Left ventricle myocardium inferior (tissue), 1 donor: ENCODE data around the gene FOXE3. TPM values are rescaled to one million over a fixed set of nuclear protein-coding genes. Genes with fewer than 3 reads are reported as not detected.
A peak's percentile ranks its signal among the peaks of the same experiment; 100 is the strongest.

Experiments used
- DNase-seq: peaks from one replicate; pipeline ENCODE4 v3.0.0-alpha.2; 2020
- H3K27ac ChIP-seq: fragments of 200-600 bp; replicated peaks from 2 replicates; pipeline ENCODE4 v1.8.0; 2021
- H3K27me3 ChIP-seq: fragments of 200-600 bp; 2 replicates; pipeline ENCODE4 v1.8.0; 2021; ENCODE audit warnings: low read depth
- H3K36me3 ChIP-seq: fragments of 200-600 bp; 2 replicates; pipeline ENCODE4 v1.8.0; 2021
- H3K4me1 ChIP-seq: fragments of 200-600 bp; 2 replicates; pipeline ENCODE4 v1.8.0; 2021
- H3K4me3 ChIP-seq: fragments of 200-600 bp; 2 replicates; pipeline ENCODE4 v1.8.0; 2021; ENCODE audit warnings: mild to moderate bottlenecking, moderate library complexity
- H3K9me3 ChIP-seq: fragments of 200-600 bp; replicated peaks from 2 replicates; pipeline ENCODE4 v1.8.0; 2021
- intact Hi-C: fragments of 100-400 bp; cut with micrococcal nuclease; formaldehyde crosslinking; loops from one replicate; pipeline ENCODE4 v1.11.0; 2022
- total RNA-seq: library from RNA; stranded (reverse); fragmentation: NEBNext Ultra II Directional; extraction: Animal tissue kit (Norgen Biotek cat#: 25700); gene quantifications from one replicate; pipeline ENCODE4 v1.2.1, GENCODE V29; 2021
- TF ChIP-seq, protein P1 (sequence below): fragments of 200-600 bp; IDR thresholded peaks from 2 replicates; pipeline ENCODE4 v1.8.0; 2021; ENCODE audit warnings: antibody characterized with exemption, mild to moderate bottlenecking, borderline replicate concordance
- donor health status: DM: no; HTN: yes; CAD: no; lungs with severe emphysema.

Gene FOXE3
- total RNA-seq, 1 donor from 2014 or later, result not detected

GRCh38 chr1:47437447-47438164, 21.5 kb downstream of the FOXE3 start, which contains the start of gene FOXD2:
Gene FOXD2 (plus strand): TSS chr1:47438044. CDS start chr1:47438136, 92 bp downstream.
- H3K4me3 ChIP-seq, result peak within 1 kb of the TSS; percentile 80
- H3K27me3 ChIP-seq, result peaks cover 99% of the 10 kb centered on the region
- DNase-seq, result peak; percentile 83
- H3K4me1 ChIP-seq, result peaks cover 55% of the 10 kb centered on the region
- no peaks in the 10 kb centered on the region for H3K36me3 ChIP-seq
- TF ChIP-seq, protein P1, sequence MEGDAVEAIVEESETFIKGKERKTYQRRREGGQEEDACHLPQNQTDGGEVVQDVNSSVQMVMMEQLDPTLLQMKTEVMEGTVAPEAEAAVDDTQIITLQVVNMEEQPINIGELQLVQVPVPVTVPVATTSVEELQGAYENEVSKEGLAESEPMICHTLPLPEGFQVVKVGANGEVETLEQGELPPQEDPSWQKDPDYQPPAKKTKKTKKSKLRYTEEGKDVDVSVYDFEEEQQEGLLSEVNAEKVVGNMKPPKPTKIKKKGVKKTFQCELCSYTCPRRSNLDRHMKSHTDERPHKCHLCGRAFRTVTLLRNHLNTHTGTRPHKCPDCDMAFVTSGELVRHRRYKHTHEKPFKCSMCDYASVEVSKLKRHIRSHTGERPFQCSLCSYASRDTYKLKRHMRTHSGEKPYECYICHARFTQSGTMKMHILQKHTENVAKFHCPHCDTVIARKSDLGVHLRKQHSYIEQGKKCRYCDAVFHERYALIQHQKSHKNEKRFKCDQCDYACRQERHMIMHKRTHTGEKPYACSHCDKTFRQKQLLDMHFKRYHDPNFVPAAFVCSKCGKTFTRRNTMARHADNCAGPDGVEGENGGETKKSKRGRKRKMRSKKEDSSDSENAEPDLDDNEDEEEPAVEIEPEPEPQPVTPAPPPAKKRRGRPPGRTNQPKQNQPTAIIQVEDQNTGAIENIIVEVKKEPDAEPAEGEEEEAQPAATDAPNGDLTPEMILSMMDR, result peak; percentile 98
- intact Hi-C loops, result loop anchor here (10.0 kb wide), 1 partner anchor 277 kb away; no protein-coding TSS in a partner anchor
- H3K27ac ChIP-seq, result peak within 1 kb of the TSS; percentile 82
- H3K9me3 ChIP-seq, result no peaks in the 10 kb centered on the region

DNA sequence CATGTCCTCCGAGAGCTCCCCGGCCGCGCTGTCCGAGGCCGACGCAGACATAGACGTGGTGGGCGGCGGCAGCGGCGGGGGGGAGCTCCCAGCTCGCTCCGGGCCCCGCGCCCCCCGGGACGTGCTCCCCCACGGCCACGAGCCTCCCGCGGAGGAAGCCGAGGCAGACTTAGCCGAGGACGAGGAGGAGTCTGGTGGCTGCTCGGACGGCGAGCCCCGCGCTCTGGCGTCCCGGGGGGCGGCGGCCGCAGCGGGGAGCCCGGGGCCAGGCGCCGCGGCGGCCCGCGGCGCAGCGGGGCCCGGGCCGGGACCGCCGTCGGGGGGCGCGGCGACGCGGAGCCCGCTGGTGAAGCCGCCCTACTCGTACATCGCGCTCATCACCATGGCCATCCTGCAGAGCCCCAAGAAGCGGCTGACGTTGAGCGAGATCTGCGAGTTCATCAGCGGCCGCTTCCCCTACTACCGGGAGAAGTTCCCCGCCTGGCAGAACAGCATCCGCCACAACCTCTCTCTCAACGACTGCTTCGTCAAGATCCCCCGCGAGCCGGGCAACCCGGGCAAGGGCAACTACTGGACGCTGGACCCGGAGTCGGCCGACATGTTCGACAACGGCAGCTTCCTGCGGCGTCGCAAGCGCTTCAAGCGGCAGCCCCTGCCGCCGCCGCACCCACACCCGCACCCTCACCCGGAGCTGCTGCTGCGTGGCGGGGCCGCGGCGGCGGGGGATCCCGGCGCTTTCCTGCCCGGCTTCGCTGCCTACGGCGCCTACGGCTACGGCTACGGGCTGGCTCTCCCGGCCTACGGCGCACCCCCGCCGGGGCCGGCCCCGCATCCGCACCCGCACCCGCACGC, 22.3 kb downstream of the FOXE3 start:
- H3K4me3 ChIP-seq, result peak overlapping the region; percentile 80
- H3K9me3 ChIP-seq, result no peaks in the 10 kb centered on the region
- H3K27me3 ChIP-seq, result peaks cover 99% of the 10 kb centered on the region
- intact Hi-C loops, result loop anchor here (10.0 kb wide), 1 partner anchor 276 kb away; no protein-coding TSS in a partner anchor
- peak overlapping the region; percentile 82 for H3K27ac ChIP-seq
- peaks cover 48% of the 10 kb centered on the region for H3K4me1 ChIP-seq
- peak; percentile 26 for DNase-seq
- TF ChIP-seq, protein P1, result no peak
- no peaks in the 10 kb centered on the region for H3K36me3 ChIP-seq

GRCh38 chr1:47439017-47439818, 23.1 kb downstream of the FOXE3 start:
- TF ChIP-seq, protein P1, result no peak
- peaks cover 48% of the 10 kb centered on the region for H3K4me1 ChIP-seq
- DNase-seq, result no peak

GRCh38 chr1:47439819-47440598, 23.9 kb downstream of the FOXE3 start:
- intact Hi-C loops, result loop anchor here (10.0 kb wide), 1 partner anchor 275 kb away; no protein-coding TSS in a partner anchor
- Histone ChIP-seq H3K27ac (no peak overlapping the region), H3K36me3 (no peaks in the 10 kb centered on the region), H3K27me3 (peaks cover 99% of the 10 kb centered on the region), H3K4me3 (no peak overlapping the region), H3K9me3 (no peaks in the 10 kb centered on the region), H3K4me1 (peaks cover 48% of the 10 kb centered on the region)
- no peak for DNase-seq
- TF ChIP-seq, protein P1, result no peak

More at GRCh38 chr1:47439017-47439818, 23.1 kb downstream of the FOXE3 start:
- intact Hi-C loops, result loop anchor here (10.0 kb wide), 1 partner anchor 276 kb away; no protein-coding TSS in a partner anchor
- Histone ChIP-seq H3K9me3 (no peaks in the 10 kb centered on the region), H3K36me3 (no peaks in the 10 kb centered on the region), H3K27ac (no peak overlapping the region), H3K4me3 (peak overlapping the region; percentile 80), H3K27me3 (peaks cover 99% of the 10 kb centered on the region)
